Fibroblast of lung (primary cell): ENCODE results near the gene MLC1. TPM values are rescaled to one million over a fixed set of nuclear protein-coding genes. Genes with fewer than 3 reads are reported as not detected.

Source experiments
- DNase-seq, 2 donors: peaks; one replicate each; pipeline versions ENCODE4 v3.0.0 to v3.0.0-alpha.2; 2010; ENCODE audit warnings: low read depth in 2 of 2
- H2AFZ ChIP-seq: 2 replicates; pipeline ENCODE4 v1.5.1; 2012; ENCODE audit warnings: low read length, control low read depth, inconsistent platforms
- H3K27ac ChIP-seq: 2 replicates; pipeline ENCODE4 v1.5.1; 2011; ENCODE audit warnings: low read length, control low read depth; ENCODE audit not compliant: insufficient read depth
- H3K27me3 ChIP-seq: 2 replicates; pipeline ENCODE4 v1.5.1; 2011; ENCODE audit warnings: mild to moderate bottlenecking, low read length; ENCODE audit not compliant: control insufficient read depth, insufficient read depth
- H3K36me3 ChIP-seq: 2 replicates; pipeline ENCODE4 v1.5.1; 2011; ENCODE audit warnings: low read length; ENCODE audit not compliant: control insufficient read depth, insufficient read depth
- H3K4me1 ChIP-seq: 2 replicates; pipeline ENCODE4 v1.5.1; 2011; ENCODE audit warnings: low read length; ENCODE audit not compliant: control insufficient read depth, insufficient read depth; ENCODE audit errors: extremely low read depth
- H3K4me2 ChIP-seq: 2 replicates; pipeline ENCODE4 v1.5.1; 2011; ENCODE audit warnings: low read length, control low read depth; ENCODE audit not compliant: insufficient read depth; ENCODE audit errors: extremely low read depth
- H3K4me3 ChIP-seq, 4 experiments: fragments of 200-600 bp in 1 of 4; sonication (generic) in 1 of 4; replicated peaks in 1 of 4; 2 replicates each; pipeline ENCODE4 v1.5.1; 2011 to 2016; ENCODE audit warnings: low read length in 4 of 4, low read depth in 3 of 4, mild to moderate bottlenecking in 3 of 4, control low read depth in 2 of 4, inconsistent platforms in 1 of 4, mixed read lengths in 1 of 4; ENCODE audit not compliant: insufficient read depth in 1 of 4; ENCODE audit errors: control extremely low read depth in 1 of 4
- H3K79me2 ChIP-seq: 2 replicates; pipeline ENCODE4 v1.5.1; 2012; ENCODE audit warnings: mild to moderate bottlenecking, low read length, inconsistent platforms; ENCODE audit not compliant: control insufficient read depth, insufficient read depth
- H3K9ac ChIP-seq: 2 replicates; pipeline ENCODE4 v1.5.1; 2011; ENCODE audit warnings: mild to moderate bottlenecking, low read length, control low read depth; ENCODE audit not compliant: insufficient read depth
- H3K9me3 ChIP-seq: 2 replicates; pipeline ENCODE4 v1.5.1; 2012; ENCODE audit warnings: low read depth, low read length; ENCODE audit not compliant: control insufficient read depth, insufficient read depth
- H4K20me1 ChIP-seq: 2 replicates; pipeline ENCODE4 v1.5.1; 2011; ENCODE audit warnings: low read length; ENCODE audit not compliant: control insufficient read depth, insufficient read depth; ENCODE audit errors: extremely low read depth
- EZH2 ChIP-seq: IDR thresholded peaks from 2 replicates; pipeline ENCODE4 v1.5.1; 2012; ENCODE audit warnings: low read length, control low read depth, mild to moderate bottlenecking; ENCODE audit errors: missing control alignments
- polyA plus RNA-seq, 2 donors: library from polyadenylated mRNA; depleted of rRNA in 1 of 2; stranded (reverse) in 1 of 2; unstranded in 1 of 2; fragments of >200 nt; gene quantifications; 2 replicates each; pipeline ENCODE4 v1.2.1, GENCODE V29; 2011 to 2012; ENCODE audit warnings: missing spikeins in 1 of 2
- total RNA-seq: library from RNA; depleted of rRNA; stranded (reverse); fragments of >200 nt; gene quantifications from 2 replicates; pipeline ENCODE4 v1.2.1, GENCODE V29; 2014
- TF ChIP-seq, protein P1 (sequence below), 2 donors: IDR thresholded peaks in 1 of 2; conservative IDR thresholded peaks in 1 of 2; 1 replicate in 1 of 2; 2 replicates in 1 of 2; pipeline ENCODE4 v1.5.1; 2011 to 2012; ENCODE audit warnings: low read length in 2 of 2, control low read depth in 1 of 2, inconsistent platforms in 1 of 2, low read depth in 1 of 2, mild to moderate bottlenecking in 1 of 2

Gene MLC1
- total and polyA plus RNA-seq, 2 donors (not counting 1 experiment from before 2014, with no cell fraction given) = under 0.01 TPM; not detected in 1

- DNase-seq = no peak
- Histone ChIP-seq H3K4me1 (no peaks in the 10 kb centered on the region), H4K20me1 (no peaks in the 10 kb centered on the region), H3K79me2 (no peaks in the 10 kb centered on the region), H3K27ac (no peak overlapping the region), H3K4me3 (no peak overlapping the region), H3K36me3 (no peaks in the 10 kb centered on the region), H2AFZ (no peak overlapping the region), H3K4me2 (no peak overlapping the region), H3K9ac (no peak overlapping the region), H3K9me3 (no peaks in the 10 kb centered on the region), H3K27me3 (no peaks in the 10 kb centered on the region)
- TF ChIP-seq EZH2 = no peak
- TF ChIP-seq, protein P1, sequence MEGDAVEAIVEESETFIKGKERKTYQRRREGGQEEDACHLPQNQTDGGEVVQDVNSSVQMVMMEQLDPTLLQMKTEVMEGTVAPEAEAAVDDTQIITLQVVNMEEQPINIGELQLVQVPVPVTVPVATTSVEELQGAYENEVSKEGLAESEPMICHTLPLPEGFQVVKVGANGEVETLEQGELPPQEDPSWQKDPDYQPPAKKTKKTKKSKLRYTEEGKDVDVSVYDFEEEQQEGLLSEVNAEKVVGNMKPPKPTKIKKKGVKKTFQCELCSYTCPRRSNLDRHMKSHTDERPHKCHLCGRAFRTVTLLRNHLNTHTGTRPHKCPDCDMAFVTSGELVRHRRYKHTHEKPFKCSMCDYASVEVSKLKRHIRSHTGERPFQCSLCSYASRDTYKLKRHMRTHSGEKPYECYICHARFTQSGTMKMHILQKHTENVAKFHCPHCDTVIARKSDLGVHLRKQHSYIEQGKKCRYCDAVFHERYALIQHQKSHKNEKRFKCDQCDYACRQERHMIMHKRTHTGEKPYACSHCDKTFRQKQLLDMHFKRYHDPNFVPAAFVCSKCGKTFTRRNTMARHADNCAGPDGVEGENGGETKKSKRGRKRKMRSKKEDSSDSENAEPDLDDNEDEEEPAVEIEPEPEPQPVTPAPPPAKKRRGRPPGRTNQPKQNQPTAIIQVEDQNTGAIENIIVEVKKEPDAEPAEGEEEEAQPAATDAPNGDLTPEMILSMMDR (conservative IDR thresholded peaks at IDR 0.05 in 1 of 2, IDR thresholded peaks at IDR 0.05 in 1 of 2; ENCODE audit: low read depth in 1 of 2, low read length in 2 of 2) = no peak
Measured at GRCh38 chr22:50056214-50056972, 28.8 kb downstream of the MLC1 start.

GRCh38 chr22:50053861-50054260 is 31.4 kb downstream of the MLC1 start:
- no peaks in the 10 kb centered on the region for H3K9me3 ChIP-seq
- no peak for DNase-seq
- TF ChIP-seq, protein P1 (conservative IDR thresholded peaks at IDR 0.05 in 1 of 2, IDR thresholded peaks at IDR 0.05 in 1 of 2; ENCODE audit: low read depth in 1 of 2, low read length in 2 of 2) = no peak
- TF ChIP-seq EZH2 = no peak
- H3K79me2 ChIP-seq = no peaks in the 10 kb centered on the region
- no peak overlapping the region for H3K4me3 ChIP-seq
- no peak overlapping the region for H3K4me2 ChIP-seq
- no peaks in the 10 kb centered on the region for H3K4me1 ChIP-seq
- no peak overlapping the region for H3K27ac ChIP-seq
- H3K9ac ChIP-seq = no peak overlapping the region
- no peaks in the 10 kb centered on the region for H4K20me1 ChIP-seq
- H3K27me3 ChIP-seq = no peaks in the 10 kb centered on the region
- no peaks in the 10 kb centered on the region for H3K36me3 ChIP-seq
- no peak overlapping the region for H2AFZ ChIP-seq

GRCh38 chr22:50051930-50052329 is 33.3 kb downstream of the MLC1 start:
- H3K4me2 ChIP-seq = no peak overlapping the region
- TF ChIP-seq, protein P1 (conservative IDR thresholded peaks at IDR 0.05 in 1 of 2, IDR thresholded peaks at IDR 0.05 in 1 of 2; ENCODE audit: low read depth in 1 of 2, low read length in 2 of 2) = no peak
- no peak for TF ChIP-seq EZH2
- H3K4me1 ChIP-seq = no peaks in the 10 kb centered on the region
- no peaks in the 10 kb centered on the region for H3K36me3 ChIP-seq
- no peak overlapping the region for H3K27ac ChIP-seq
- no peak overlapping the region for H3K9ac ChIP-seq
- H2AFZ ChIP-seq = no peak overlapping the region
- no peak overlapping the region for H3K4me3 ChIP-seq
- no peaks in the 10 kb centered on the region for H3K79me2 ChIP-seq
- H3K27me3 ChIP-seq = no peaks in the 10 kb centered on the region
- H3K9me3 ChIP-seq = no peaks in the 10 kb centered on the region
- no peaks in the 10 kb centered on the region for H4K20me1 ChIP-seq
- no peak for DNase-seq
